OCI-LY1 (cell line): ENCODE results near the gene RBSN.

ENCODE experiments used
- H2AFZ ChIP-seq: fragments of 200-600 bp; sonication (generic), shearing (Covaris generic); 2 replicates; pipeline ENCODE4 v1.6.0; 2014; ENCODE audit warnings: antibody characterized with exemption, mild to moderate bottlenecking, low read length
- H3F3A ChIP-seq: fragments of 200-600 bp; sonication (generic), shearing (Covaris generic); 2 replicates; pipeline ENCODE4 v1.6.0; 2014; ENCODE audit warnings: mild to moderate bottlenecking, antibody characterized with exemption, low read length, moderate library complexity; ENCODE audit not compliant: insufficient read depth
- H3K27ac ChIP-seq: fragments of 200-600 bp; sonication (generic); 2 replicates; pipeline ENCODE4 v1.5.1; 2014; ENCODE audit warnings: low read length, mixed run types, mild to moderate bottlenecking, low read depth; ENCODE audit not compliant: poor library complexity, severe bottlenecking
- H3K27me3 ChIP-seq: fragments of 200-600 bp; sonication (generic); 2 replicates; pipeline ENCODE4 v1.6.0; 2014; ENCODE audit warnings: antibody characterized with exemption, mild to moderate bottlenecking, low read length, moderate library complexity; ENCODE audit not compliant: insufficient read depth
- H3K36me3 ChIP-seq: fragments of 200-600 bp; sonication (generic); 2 replicates; pipeline ENCODE4 v1.6.1; 2014; ENCODE audit warnings: mild to moderate bottlenecking, antibody characterized with exemption, low read length, moderate library complexity, mixed read lengths; ENCODE audit not compliant: insufficient read depth
- H3K4me1 ChIP-seq: fragments of 200-600 bp; sonication (generic); 2 replicates; pipeline ENCODE4 v1.5.1; 2014; ENCODE audit warnings: mild to moderate bottlenecking, low read length, moderate library complexity; ENCODE audit not compliant: insufficient read depth, severe bottlenecking
- H3K4me2 ChIP-seq: fragments of 200-600 bp; sonication (generic), shearing (Covaris generic); 2 replicates; pipeline ENCODE4 v1.6.1; 2014; ENCODE audit warnings: low read length
- H3K4me3 ChIP-seq: fragments of 200-600 bp; sonication (generic); 2 replicates; pipeline ENCODE4 v1.5.1; 2014; ENCODE audit warnings: low read length, low read depth, mild to moderate bottlenecking, mixed read lengths; ENCODE audit not compliant: poor library complexity, severe bottlenecking
- H3K79me2 ChIP-seq: fragments of 200-600 bp; shearing (Covaris generic); 2 replicates; pipeline ENCODE4 v1.6.1; 2016; ENCODE audit warnings: mixed run types, low read length, mixed read lengths; ENCODE audit not compliant: insufficient read depth
- H3K9ac ChIP-seq: fragments of 200-600 bp; sonication (generic), shearing (Covaris generic); 2 replicates; pipeline ENCODE4 v1.6.1; 2014; ENCODE audit warnings: mild to moderate bottlenecking, low read length, mixed read lengths
- H3K9me2 ChIP-seq: fragments of 200-600 bp; sonication (generic), shearing (Covaris generic); 2 replicates; pipeline ENCODE4 v1.6.1; 2014; ENCODE audit warnings: low read depth, mild to moderate bottlenecking, low read length, mixed read lengths
- H3K9me3 ChIP-seq: fragments of 200-600 bp; shearing (Covaris generic); 2 replicates; pipeline ENCODE4 v1.6.1; 2014; ENCODE audit warnings: low read length, mixed read lengths
- H4K20me1 ChIP-seq: fragments of 200-600 bp; sonication (generic), shearing (Covaris generic); 2 replicates; pipeline ENCODE4 v1.6.0; 2016; ENCODE audit warnings: mild to moderate bottlenecking, low read length; ENCODE audit not compliant: insufficient read depth
- CTCF ChIP-seq: fragments of 200-600 bp; sonication (generic), shearing (Covaris generic); IDR thresholded peaks from 2 replicates; pipeline ENCODE4 v1.5.1; 2017; ENCODE audit warnings: mild to moderate bottlenecking, antibody characterized with exemption, low read length, moderate library complexity, mixed read lengths
- EZH2 ChIP-seq: fragments of 200-600 bp; sonication (generic), shearing (Covaris generic); IDR thresholded peaks from 2 replicates; pipeline ENCODE4 v1.8.0; 2017; ENCODE audit warnings: borderline replicate concordance, mixed run types, mild to moderate bottlenecking, antibody characterized with exemption, low read length, moderate library complexity, mixed read lengths

Gene RBSN

DNA sequence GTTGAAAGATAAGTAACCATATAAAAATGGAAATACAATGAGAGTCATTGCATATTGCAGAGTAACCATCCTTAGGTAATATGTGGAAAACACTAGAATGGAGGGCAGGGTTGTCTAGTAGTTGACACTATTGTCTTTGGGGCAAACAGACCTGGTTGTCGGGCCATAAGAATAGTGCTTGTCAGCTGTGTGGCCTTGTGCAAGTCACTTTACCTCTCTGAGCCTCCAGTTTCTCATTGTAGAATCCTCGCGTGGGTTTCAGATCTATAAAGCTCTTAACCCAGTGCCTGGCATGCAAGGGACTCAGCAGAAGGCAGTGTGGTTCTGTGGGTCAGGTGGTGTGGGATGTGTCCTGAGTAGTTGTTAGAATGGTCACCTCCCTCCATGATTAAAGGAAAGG, 65.8 kb downstream of the RBSN start:
- Histone ChIP-seq H3K4me3 (no peak overlapping the region), H3K27me3 (no peaks in the 10 kb centered on the region), H2AFZ (no peak overlapping the region), H3K4me2 (no peak overlapping the region), H3F3A (no peaks in the 10 kb centered on the region), H3K9ac (no peak overlapping the region), H3K36me3 (peaks cover 74% of the 10 kb centered on the region), H3K4me1 (no peaks in the 10 kb centered on the region), H3K79me2 (no peaks in the 10 kb centered on the region), H4K20me1 (no peaks in the 10 kb centered on the region), H3K9me2 (no peaks in the 10 kb centered on the region), H3K9me3 (no peaks in the 10 kb centered on the region), H3K27ac (no peak overlapping the region)
- TF ChIP-seq EZH2 (no peak), CTCF (no peak)

DNA sequence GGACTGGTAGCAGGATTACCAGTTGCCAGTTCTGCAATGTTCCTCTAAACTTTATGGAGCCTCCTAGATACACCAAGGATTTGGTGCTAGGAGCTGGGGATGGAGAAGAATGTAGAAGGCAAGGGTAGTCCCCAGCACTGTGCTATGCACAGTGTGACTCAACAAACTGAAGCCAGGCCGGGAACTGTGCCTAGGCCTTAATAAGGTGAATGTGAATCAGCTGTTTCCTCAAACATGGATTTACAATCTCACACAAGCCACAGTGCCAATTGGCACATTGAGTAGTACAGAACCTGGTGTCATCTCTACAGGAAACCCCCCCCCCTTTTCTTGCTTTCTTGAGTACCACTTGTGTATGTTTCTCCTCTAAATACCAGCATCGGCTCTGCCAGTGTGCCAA, 66.3 kb downstream of the RBSN start:
- no peaks in the 10 kb centered on the region for H3K79me2 ChIP-seq
- no peak overlapping the region for H3K9ac ChIP-seq
- H3K27ac ChIP-seq: no peak overlapping the region
- H2AFZ ChIP-seq: no peak overlapping the region
- H3K4me2 ChIP-seq: no peak overlapping the region
- H3K4me3 ChIP-seq: no peak overlapping the region
- H3K27me3 ChIP-seq: no peaks in the 10 kb centered on the region
- H3K9me2 ChIP-seq: no peaks in the 10 kb centered on the region
- no peaks in the 10 kb centered on the region for H4K20me1 ChIP-seq
- H3F3A ChIP-seq: no peaks in the 10 kb centered on the region
- H3K9me3 ChIP-seq: no peaks in the 10 kb centered on the region
- peaks cover 71% of the 10 kb centered on the region for H3K36me3 ChIP-seq
- TF ChIP-seq EZH2 (no peak), CTCF (no peak)
- H3K4me1 ChIP-seq: no peaks in the 10 kb centered on the region

DNA sequence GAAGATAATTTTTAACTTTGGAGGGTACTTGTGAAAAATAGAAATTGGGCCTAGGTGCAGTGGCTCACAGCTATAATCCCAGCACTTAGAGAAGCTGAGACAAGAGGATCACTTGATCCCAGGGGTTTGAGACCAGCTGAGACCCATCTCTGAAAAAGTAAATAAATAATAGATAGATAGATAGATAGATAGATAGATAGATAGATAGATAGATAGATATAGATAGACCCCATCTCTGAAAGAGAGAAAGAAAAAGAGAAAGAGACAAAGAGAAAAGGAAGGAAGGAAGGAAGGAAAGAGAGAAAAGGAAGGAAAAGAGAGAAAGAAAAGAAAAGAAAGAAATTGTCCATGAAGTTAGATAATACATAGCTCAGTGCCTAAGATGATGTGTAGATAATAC, 69.3 kb downstream of the RBSN start:
- Histone ChIP-seq H3F3A (no peaks in the 10 kb centered on the region), H3K9ac (no peak overlapping the region), H3K36me3 (peaks cover 65% of the 10 kb centered on the region), H3K4me2 (no peak overlapping the region), H3K9me3 (no peaks in the 10 kb centered on the region), H3K79me2 (no peaks in the 10 kb centered on the region), H2AFZ (no peak overlapping the region), H3K4me1 (no peaks in the 10 kb centered on the region), H3K27me3 (no peaks in the 10 kb centered on the region), H3K27ac (no peak overlapping the region), H4K20me1 (no peaks in the 10 kb centered on the region), H3K9me2 (no peaks in the 10 kb centered on the region), H3K4me3 (no peak overlapping the region)
- no peak for TF ChIP-seq EZH2

GRCh38 chr3:15023719-15024118, 75.2 kb downstream of the RBSN start:
- H3K9me3 ChIP-seq: no peaks in the 10 kb centered on the region
- H3K9me2 ChIP-seq: no peaks in the 10 kb centered on the region
- H2AFZ ChIP-seq: no peak overlapping the region
- H3K27ac ChIP-seq: no peak overlapping the region
- H4K20me1 ChIP-seq: no peaks in the 10 kb centered on the region
- no peak overlapping the region for H3K4me2 ChIP-seq
- no peak for TF ChIP-seq CTCF
- no peak overlapping the region for H3K4me3 ChIP-seq
- no peaks in the 10 kb centered on the region for H3K79me2 ChIP-seq
- no peaks in the 10 kb centered on the region for H3K4me1 ChIP-seq
- H3K9ac ChIP-seq: no peak overlapping the region
- no peaks in the 10 kb centered on the region for H3K27me3 ChIP-seq
- peaks cover 75% of the 10 kb centered on the region for H3K36me3 ChIP-seq
- H3F3A ChIP-seq: no peaks in the 10 kb centered on the region
